Globus pallidus (tissue), 1 donor: ENCODE results near the gene EPHX1.
A peak's percentile ranks its signal among the peaks of the same experiment; 100 is the strongest.
"Not testable (repeated sequence)": the region's sequence is repeated elsewhere in the genome, so short reads cannot be mapped to it uniquely, and the experiment has no call there.

Experiments used
- DNase-seq: peaks from one replicate; pipeline ENCODE4 v3.0.0-alpha.2; 2015; ENCODE audit warnings: low spot score

EPHX1 gene

GRCh38 chr1:225881081-225881958 is 71.4 kb downstream of the EPHX1 start:
- DNase-seq, result peak; percentile 42

- peak; percentile 82 for DNase-seq
These were observed 72.2 kb downstream of the EPHX1 start, which contains the start of gene TMEM63A for GRCh38 chr1:225881959-225882693. Gene TMEM63A (minus strand): TSS chr1:225882380. CDS start chr1:225877580, 4,800 bp downstream.

- DNase-seq, result peak; percentile 55
These were observed 73.0 kb downstream of the EPHX1 start for GRCh38 chr1:225882694-225883615.

GRCh38 chr1:225883616-225884265 is 73.8 kb downstream of the EPHX1 start:
- DNase-seq, result no peak

GRCh38 chr1:225885336-225885735 is 75.4 kb downstream of the EPHX1 start:
- no peak for DNase-seq

- DNase-seq, result no peak
These were observed 76.5 kb downstream of the EPHX1 start for GRCh38 chr1:225886159-225887029.

- DNase-seq, result no peak
These were observed 77.0 kb downstream of the EPHX1 start for GRCh38 chr1:225887030-225887314.

- not testable (repeated sequence) for DNase-seq
These were observed 77.8 kb downstream of the EPHX1 start for GRCh38 chr1:225887554-225888288.

GRCh38 chr1:225888289-225888897 is 78.5 kb downstream of the EPHX1 start:
- no peak for DNase-seq

GRCh38 chr1:225888898-225889601 is 79.1 kb downstream of the EPHX1 start, which contains the start of gene LEFTY1:
Gene LEFTY1 (minus strand): TSS chr1:225889146. CDS start chr1:225889066, 80 bp downstream.
- no peak for DNase-seq

GRCh38 chr1:225889743-225890142 is 79.8 kb downstream of the EPHX1 start:
- DNase-seq, result no peak

GRCh38 chr1:225890346-225891228 is 80.7 kb downstream of the EPHX1 start:
- DNase-seq, result no peak

GRCh38 chr1:225891229-225891972 is 81.5 kb downstream of the EPHX1 start:
- no peak for DNase-seq

- no peak for DNase-seq
These were observed 82.4 kb downstream of the EPHX1 start for GRCh38 chr1:225892307-225892706.
